PC-3 (cell line): ENCODE data around the gene CENPT. TPM values are rescaled to one million over a fixed set of nuclear protein-coding genes. Genes with fewer than 3 reads are reported as not detected.

Source experiments
- ATAC-seq: fragments of 200-7000 bp; cut with Tn5 transposase; 2 replicates; pipeline ENCODE4 v1.9.1; 2020; ENCODE audit warnings: mild to moderate bottlenecking, moderate library complexity
- BruUV-seq: library from RNA; stranded (reverse); fragments of 400-500 nt; replicated peaks from 2 replicates; lab custom pipeline; 2021; lab: Mats Ljungman, UMichigan
- CTCF ChIA-PET: fragments of 300-600 bp; sonication (Branson Sonifier 250); formaldehyde crosslinking; loops from one replicate; lab custom pipeline; 2022; ENCODE audit warnings: antibody characterized with exemption; lab: Charles Lee
- POLR2A ChIA-PET: fragments of 300-600 bp; sonication (Branson Sonifier 250); formaldehyde crosslinking; loops from one replicate; lab custom pipeline; 2022; ENCODE audit warnings: antibody characterized with exemption; ENCODE audit not compliant: unreplicated experiment; lab: Charles Lee
- DNase-seq: peaks from one replicate; pipeline ENCODE4 v3.0.0-alpha.2; 2015
- H2AFZ ChIP-seq: fragments of 300-600 bp; sonication (generic); 2 replicates; pipeline ENCODE4 v1.6.0; 2016; ENCODE audit warnings: antibody characterized with exemption, low read length
- H3F3A ChIP-seq: fragments of 300-600 bp; sonication (generic); one replicate; pipeline ENCODE4 v1.6.0; 2017; ENCODE audit warnings: antibody characterized with exemption, low read length, control low read depth, mild to moderate bottlenecking; ENCODE audit not compliant: unreplicated experiment
- H3K27ac ChIP-seq: fragments of 300-600 bp; sonication (generic); 2 replicates; pipeline ENCODE4 v1.5.1; 2016; ENCODE audit warnings: mild to moderate bottlenecking, low read length
- H3K27me3 ChIP-seq: fragments of 300-600 bp; sonication (generic); 2 replicates; pipeline ENCODE4 v1.6.1; 2016; ENCODE audit warnings: low read length, mixed read lengths
- H3K36me3 ChIP-seq: fragments of 300-600 bp; sonication (generic); 2 replicates; pipeline ENCODE4 v1.6.1; 2016; ENCODE audit warnings: low read depth, mixed run types, low read length, mixed read lengths
- H3K4me1 ChIP-seq: fragments of 300-600 bp; sonication (generic); 2 replicates; pipeline ENCODE4 v1.5.1; 2016; ENCODE audit warnings: low read length; ENCODE audit not compliant: insufficient read depth
- H3K4me2 ChIP-seq: fragments of 300-600 bp; sonication (generic); 2 replicates; pipeline ENCODE4 v1.6.0; 2016; ENCODE audit warnings: low read length
- H3K4me3 ChIP-seq: fragments of 300-600 bp; sonication (generic); 2 replicates; pipeline ENCODE4 v1.5.1; 2016; ENCODE audit warnings: mild to moderate bottlenecking, low read length, mixed read lengths
- H3K79me2 ChIP-seq: fragments of 300-600 bp; sonication (generic); 2 replicates; pipeline ENCODE4 v1.6.1; 2017; ENCODE audit warnings: low read length, mixed read lengths
- H3K9ac ChIP-seq: fragments of 300-600 bp; sonication (generic); 2 replicates; pipeline ENCODE4 v1.6.0; 2016; ENCODE audit warnings: mild to moderate bottlenecking, low read length
- H3K9me2 ChIP-seq: fragments of 300-600 bp; sonication (generic); replicated peaks from 2 replicates; pipeline ENCODE4 v1.6.1; 2016; ENCODE audit warnings: mixed run types, low read length, mixed read lengths
- H3K9me3 ChIP-seq: fragments of 300-600 bp; sonication (generic); 2 replicates; pipeline ENCODE4 v1.6.1; 2016; ENCODE audit warnings: low read length, mixed read lengths
- H4K20me1 ChIP-seq: fragments of 300-600 bp; sonication (generic); 2 replicates; pipeline ENCODE4 v1.6.1; 2016; ENCODE audit warnings: low read length, mixed read lengths
- CTCF ChIP-seq: fragments of 300-600 bp; sonication (generic); conservative IDR thresholded peaks from 2 replicates; pipeline ENCODE4 v1.5.1; 2017; ENCODE audit warnings: antibody characterized with exemption, low read depth, mild to moderate bottlenecking, low read length
- EZH2 ChIP-seq: fragments of 300-600 bp; sonication (generic); IDR thresholded peaks from one replicate; pipeline ENCODE4 v1.6.1; 2017; ENCODE audit warnings: antibody characterized with exemption, mild to moderate bottlenecking, low read length; ENCODE audit not compliant: unreplicated experiment
- EZH2phosphoT487 ChIP-seq: fragments of 300-600 bp; sonication (generic); IDR thresholded peaks from 2 replicates; pipeline ENCODE4 v1.6.1; 2018; ENCODE audit warnings: mild to moderate bottlenecking, antibody characterized with exemption, low read length, borderline replicate concordance
- intact Hi-C: fragments of 100-400 bp; cut with micrococcal nuclease; formaldehyde crosslinking; loops from 2 replicates; pipeline ENCODE4 v1.9.0; 2023
- total RNA-seq: library from RNA; depleted of rRNA; stranded (reverse); fragments of >200 nt; gene quantifications from 2 replicates; pipeline ENCODE4 v1.2.3, GENCODE V29; 2014

CENPT gene
- total RNA-seq, 1 experiment from 2014 or later: 35.1 TPM

DNA sequence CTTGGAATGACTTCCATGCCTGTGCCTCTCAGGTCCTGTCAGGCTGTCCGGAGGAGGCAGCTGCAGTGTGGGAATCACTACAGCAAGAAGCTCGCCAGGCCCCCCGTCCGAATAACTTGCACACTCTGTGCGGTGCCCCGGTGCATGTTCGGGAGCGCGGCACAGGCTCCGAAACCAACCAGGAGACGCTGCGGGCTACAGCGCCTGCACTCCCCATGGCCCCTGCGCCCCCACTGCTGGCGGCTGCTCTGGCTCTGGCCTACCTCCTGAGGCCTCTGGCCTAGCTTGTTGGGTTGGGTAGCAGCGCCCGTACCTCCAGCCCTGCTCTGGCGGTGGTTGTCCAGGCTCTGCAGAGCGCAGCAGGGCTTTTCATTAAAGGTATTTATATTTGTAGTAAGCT lies 38.5 kb upstream of the CENPT start:
- ChIA-PET CTCF (no interaction called here), POLR2A (no interaction called here)
- peaks cover 6% of the 10 kb centered on the region; the same call in 1 of the 2 replicates for H3K4me1 ChIP-seq
- ATAC-seq (no peak), DNase-seq (no peak)
- H3K36me3 ChIP-seq: peaks cover 4% of the 10 kb centered on the region; the same call in 1 of the 2 replicates
- BruUV-seq: no TSS peak
- H3F3A ChIP-seq: no peaks in the 10 kb centered on the region
- no peak overlapping the region for H3K4me2 ChIP-seq
- intact Hi-C loops: no loop called here
- no peaks in the 10 kb centered on the region for H3K9me2 ChIP-seq
- H3K9me3 ChIP-seq: no peaks in the 10 kb centered on the region
- H3K4me3 ChIP-seq: no peak overlapping the region
- H3K27ac ChIP-seq: no peak overlapping the region
- no peaks in the 10 kb centered on the region for H4K20me1 ChIP-seq
- no peak overlapping the region for H2AFZ ChIP-seq
- H3K9ac ChIP-seq: no peak overlapping the region
- no peaks in the 10 kb centered on the region for H3K27me3 ChIP-seq
- TF ChIP-seq EZH2phosphoT487: no peak
- no peak for TF ChIP-seq CTCF
- TF ChIP-seq EZH2: no peak
- H3K79me2 ChIP-seq: no peaks in the 10 kb centered on the region

DNA sequence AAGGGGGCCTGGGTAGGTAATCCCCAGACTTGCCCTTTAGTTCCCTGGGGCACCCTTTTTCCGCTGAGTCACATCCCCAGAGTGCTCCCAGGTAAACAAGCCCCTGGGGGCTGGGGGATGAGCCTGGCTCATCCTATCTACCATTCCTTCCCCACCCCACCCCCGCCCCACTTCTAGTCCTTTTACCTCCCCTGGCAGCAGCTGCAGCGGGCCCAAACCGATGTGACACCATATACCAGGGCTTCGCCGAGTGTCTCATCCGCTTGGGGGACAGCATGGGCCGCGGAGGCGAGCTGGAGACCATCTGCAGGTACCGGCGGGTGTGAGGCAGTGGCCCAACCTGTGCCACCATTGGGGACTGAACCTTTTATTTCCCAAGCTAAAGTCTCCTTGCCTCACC lies 38.1 kb upstream of the CENPT start:
- Histone ChIP-seq H3K9me2 (no peaks in the 10 kb centered on the region), H3K36me3 (peaks cover 4% of the 10 kb centered on the region; the same call in 1 of the 2 replicates), H3F3A (no peaks in the 10 kb centered on the region), H3K27ac (no peak overlapping the region), H3K4me1 (peaks cover 6% of the 10 kb centered on the region; the same call in 1 of the 2 replicates), H4K20me1 (no peaks in the 10 kb centered on the region), H3K9ac (no peak overlapping the region), H3K4me2 (no peak overlapping the region), H3K4me3 (no peak overlapping the region), H2AFZ (no peak overlapping the region), H3K9me3 (no peaks in the 10 kb centered on the region), H3K27me3 (no peaks in the 10 kb centered on the region), H3K79me2 (no peaks in the 10 kb centered on the region)
- no peak for TF ChIP-seq CTCF
- no peak for TF ChIP-seq EZH2phosphoT487
- TF ChIP-seq EZH2: no peak
- POLR2A ChIA-PET: no interaction called here
- no TSS peak for BruUV-seq
- DNase-seq (no peak), ATAC-seq (no peak)
- CTCF ChIA-PET: no interaction called here
- intact Hi-C loops: no loop called here

DNA sequence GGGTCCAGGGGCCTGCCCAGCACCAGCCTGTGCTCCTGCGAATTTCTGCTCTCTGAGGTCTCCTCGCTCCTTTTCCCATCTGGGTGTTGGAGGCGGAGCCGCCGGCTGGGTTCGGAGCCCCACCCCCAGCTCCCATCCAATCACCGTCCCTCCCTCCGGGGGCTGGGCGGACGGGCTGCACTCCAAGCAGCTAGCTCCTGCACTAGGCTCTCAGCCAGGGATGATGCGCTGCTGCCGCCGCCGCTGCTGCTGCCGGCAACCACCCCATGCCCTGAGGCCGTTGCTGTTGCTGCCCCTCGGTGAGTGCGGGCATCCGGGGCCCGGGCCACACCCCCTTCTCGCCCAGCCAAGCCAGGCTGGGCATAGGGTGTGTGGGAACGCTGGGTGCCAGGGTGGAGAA lies 37.2 kb upstream of the CENPT start, which contains the start of gene NRN1L:
Gene NRN1L, plus strand, starts transcription at position 202 of the 400 bp plus-strand sequence. Its CDS starts 19 bp downstream, at position 221.
- intact Hi-C loops: no loop called here

More for the DNA sequence above, 37.2 kb upstream of the CENPT start, which contains the start of gene NRN1L:
- peak within 1 kb of the TSS; percentile 47; the same call in 1 of the 2 replicates for H3K4me2 ChIP-seq
- H3K9me3 ChIP-seq: no peaks in the 10 kb centered on the region
- TF ChIP-seq CTCF: no peak
- TF ChIP-seq EZH2phosphoT487: no peak
- H3K4me1 ChIP-seq: peaks cover 6% of the 10 kb centered on the region; the same call in 1 of the 2 replicates
- no peak within 1 kb of the TSS for H3K4me3 ChIP-seq
- no peaks in the 10 kb centered on the region for H3K9me2 ChIP-seq
- ATAC-seq (peak; percentile 83), DNase-seq (peak; percentile 77)
- H3K9ac ChIP-seq: no peak within 1 kb of the TSS
- no peaks in the 10 kb centered on the region for H3F3A ChIP-seq
- no peak within 1 kb of the TSS for H3K27ac ChIP-seq
- H3K36me3 ChIP-seq: peaks cover 4% of the 10 kb centered on the region; the same call in 1 of the 2 replicates
- BruUV-seq: no TSS peak
- H2AFZ ChIP-seq: no peak within 1 kb of the TSS
- CTCF ChIA-PET: interaction anchor here (0.6 to 1.7 kb wide), 2 partner anchors 40 to 65 kb away, joined by 4 read pairs; no protein-coding TSS in a partner anchor
- H3K27me3 ChIP-seq: no peaks in the 10 kb centered on the region
- POLR2A ChIA-PET: interaction anchor here (0.6 kb wide), 1 partner anchor 166 kb away, joined by 3 read pairs; the partner anchor contains the start of gene GFOD2
- H3K79me2 ChIP-seq: no peaks in the 10 kb centered on the region
- no peaks in the 10 kb centered on the region for H4K20me1 ChIP-seq
